HUDEP-2 (cell line): ENCODE results near the gene ARRB1.

Experiments
- DNase-seq, 76 experiments: peaks; one replicate each; lab custom pipeline; 2025; ENCODE audit not compliant: unreplicated experiment in 76 of 76; lab: John Stamatoyannopoulos, UW

Gene ARRB1

DNA sequence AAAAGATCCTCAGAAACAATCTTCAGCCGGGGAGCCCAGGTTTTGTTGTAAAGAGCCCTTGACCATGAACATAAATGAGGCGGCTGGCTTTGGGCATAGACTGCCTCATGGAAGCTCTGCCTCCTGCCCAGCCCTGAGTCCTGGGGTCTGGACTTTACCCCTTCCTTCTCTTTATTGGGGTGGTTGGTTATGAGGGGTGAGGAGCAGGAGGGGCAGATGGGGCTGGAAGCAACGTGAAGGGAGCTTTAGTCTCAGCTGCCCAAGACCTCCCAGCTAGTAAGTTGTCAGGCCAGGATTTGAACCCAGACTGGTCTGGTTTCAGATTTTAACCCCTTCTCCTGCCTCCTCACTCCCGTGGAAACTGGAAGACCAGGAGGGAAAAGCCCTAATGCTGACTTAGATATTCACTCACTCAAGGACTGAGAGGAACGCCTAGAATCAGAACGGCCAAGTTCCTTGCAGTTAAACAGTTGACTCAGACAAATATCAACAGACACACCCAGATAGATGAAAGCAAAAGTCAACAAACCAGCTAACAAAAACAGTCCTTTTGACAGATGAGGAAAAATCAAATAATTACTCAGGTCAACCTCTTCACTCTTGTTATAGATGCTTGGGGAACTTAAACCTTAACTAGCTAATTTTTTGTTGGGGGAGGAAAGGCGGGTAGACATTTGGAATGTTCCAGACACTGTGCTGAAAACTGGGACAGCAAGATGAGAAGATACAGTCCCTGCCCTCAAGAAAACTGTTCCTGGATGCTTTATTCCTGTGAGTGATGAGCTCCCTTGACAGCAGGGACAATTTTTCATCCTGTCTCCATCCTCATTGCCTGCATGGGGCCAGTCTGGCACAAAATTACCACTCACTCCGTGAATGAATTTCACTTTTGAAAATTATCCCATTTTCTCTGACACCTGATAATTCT, 20.8 kb upstream of the ARRB1 start:
- DNase-seq = no peak

DNA sequence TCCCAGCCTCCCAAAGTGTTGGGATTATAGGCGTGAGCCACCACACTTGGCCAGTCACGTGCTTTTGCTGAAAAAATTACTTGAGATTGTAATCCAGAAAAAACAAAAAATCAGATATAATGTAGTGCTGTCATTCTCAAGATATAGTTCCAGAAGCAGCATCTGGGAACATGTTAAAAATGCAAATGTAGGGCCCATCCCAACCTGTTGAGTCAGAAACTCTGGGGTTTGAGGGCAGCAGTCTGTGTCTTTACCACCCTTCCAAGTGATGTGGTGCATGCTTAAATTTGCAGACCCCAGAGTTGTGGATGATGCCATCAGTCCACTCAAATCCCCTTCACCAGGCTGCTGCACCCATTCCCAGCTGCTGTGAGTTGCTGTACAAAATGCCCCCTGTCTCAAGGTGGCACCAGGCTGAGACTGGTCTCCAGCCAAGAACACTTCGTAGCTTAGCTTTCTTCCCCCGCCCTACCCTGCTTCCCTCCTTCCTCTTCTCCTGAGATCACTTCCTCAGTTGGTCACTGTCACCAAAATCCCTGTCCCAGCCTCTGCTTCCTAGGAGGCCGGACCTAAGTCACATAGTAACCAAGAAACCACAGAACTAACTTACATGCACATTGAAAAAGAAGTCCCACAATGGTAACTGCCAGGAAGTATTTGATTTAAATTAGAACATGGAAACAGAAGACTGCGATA, 18.2 kb upstream of the ARRB1 start:
- DNase-seq = no peak

- peak in 8 of 76 experiments; percentile 23 to 73 (median 29) for DNase-seq
Observed at GRCh38 chr11:75366826-75367225, 15.4 kb upstream of the ARRB1 start.

- DNase-seq = no peak
Observed at GRCh38 chr11:75365711-75366181, 14.3 kb upstream of the ARRB1 start.

- DNase-seq = peak in 1 of 76 experiments; percentile 38
Observed at GRCh38 chr11:75362285-75362684, 10.8 kb upstream of the ARRB1 start.

- DNase-seq = no peak
Observed at GRCh38 chr11:75356613-75357012, 5.2 kb upstream of the ARRB1 start.

GRCh38 chr11:75355051-75355450, 3.6 kb upstream of the ARRB1 start:
- no peak for DNase-seq

- no peak for DNase-seq
Observed at GRCh38 chr11:75352588-75353206, 1.2 kb upstream of the ARRB1 start.

DNA sequence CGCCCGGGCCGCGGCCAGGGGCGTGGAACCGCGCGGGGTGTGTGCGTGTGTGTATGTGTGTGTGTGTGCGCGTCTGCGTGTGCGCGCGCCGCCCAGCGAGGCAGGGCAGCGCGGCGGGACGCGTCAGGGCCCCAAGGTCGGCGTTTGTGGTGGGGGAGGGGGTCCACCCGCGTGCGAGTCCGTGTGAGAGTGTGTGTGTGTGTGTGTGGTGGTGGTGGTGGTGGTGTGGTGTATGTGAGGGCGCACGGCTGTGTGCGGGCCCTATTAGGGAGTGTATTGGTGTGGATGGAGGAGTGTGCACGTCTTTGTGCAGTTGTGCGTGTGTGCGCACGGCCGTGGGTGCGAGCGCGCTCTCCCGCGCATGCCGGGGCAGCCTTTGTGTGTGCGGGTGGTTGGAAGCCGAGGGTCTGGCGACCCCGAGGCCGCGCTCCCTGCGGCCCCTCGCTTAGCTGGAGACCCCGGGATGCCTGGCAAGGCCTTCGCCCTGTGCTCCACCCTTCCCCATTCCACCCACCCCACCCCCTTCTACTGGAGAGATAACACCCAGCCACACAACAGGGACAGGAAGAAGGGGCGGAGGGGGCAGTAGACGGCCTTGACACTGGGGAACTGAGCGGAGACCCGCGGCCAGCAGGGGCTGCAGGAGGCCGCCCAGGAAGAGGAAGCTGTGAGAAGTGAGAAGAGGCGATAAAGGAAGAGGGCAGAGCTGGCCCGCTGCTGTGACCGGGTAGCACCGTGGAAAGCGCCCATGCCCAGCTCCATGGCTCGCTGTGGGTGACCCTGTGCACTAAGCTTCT, 528 bp upstream of the ARRB1 start:
- peak in 54 of 76 experiments; percentile 17 to 74 (median 52) for DNase-seq

DNA sequence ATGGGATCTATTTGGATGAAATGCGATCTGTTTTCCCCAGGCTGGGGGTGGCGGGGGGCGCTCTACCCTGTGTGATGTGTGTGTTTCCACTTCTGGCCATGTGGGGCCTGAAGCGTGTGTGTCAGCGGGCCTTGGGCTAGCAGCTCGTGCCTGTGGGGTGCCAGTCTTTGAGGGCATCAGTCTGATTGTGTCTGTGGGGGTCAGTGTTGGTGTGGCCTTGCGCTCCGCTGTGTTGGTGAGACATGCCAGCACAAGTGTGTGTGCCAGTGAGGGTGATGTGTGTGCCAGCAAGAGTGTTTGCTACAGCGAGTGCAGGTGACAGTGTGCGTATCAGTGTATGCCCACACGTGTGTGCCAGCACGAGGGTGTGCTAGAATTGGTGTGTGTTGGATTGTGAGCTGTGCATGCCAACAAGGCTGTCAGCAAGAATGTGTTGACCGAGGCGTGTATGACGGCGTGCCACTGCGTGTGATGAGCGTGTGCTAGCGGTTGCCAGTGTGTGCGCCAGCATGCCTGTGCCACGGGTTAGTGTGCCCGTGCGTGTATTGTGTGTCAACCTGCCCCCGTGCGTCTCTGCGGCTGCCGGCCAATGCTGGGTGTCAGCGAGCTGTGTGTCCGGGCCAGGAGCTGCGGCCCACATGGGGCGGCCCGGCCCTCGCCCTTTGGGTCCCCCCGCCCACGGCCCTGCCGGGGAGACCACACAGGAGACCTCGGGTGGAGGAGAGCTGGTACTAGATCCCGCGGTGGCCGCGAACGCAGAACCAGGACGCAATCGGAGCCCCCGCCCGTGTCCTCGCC, 519 bp downstream of the ARRB1 start:
- peak in 9 of 76 experiments; percentile 10 to 36 (median 26) for DNase-seq

DNA sequence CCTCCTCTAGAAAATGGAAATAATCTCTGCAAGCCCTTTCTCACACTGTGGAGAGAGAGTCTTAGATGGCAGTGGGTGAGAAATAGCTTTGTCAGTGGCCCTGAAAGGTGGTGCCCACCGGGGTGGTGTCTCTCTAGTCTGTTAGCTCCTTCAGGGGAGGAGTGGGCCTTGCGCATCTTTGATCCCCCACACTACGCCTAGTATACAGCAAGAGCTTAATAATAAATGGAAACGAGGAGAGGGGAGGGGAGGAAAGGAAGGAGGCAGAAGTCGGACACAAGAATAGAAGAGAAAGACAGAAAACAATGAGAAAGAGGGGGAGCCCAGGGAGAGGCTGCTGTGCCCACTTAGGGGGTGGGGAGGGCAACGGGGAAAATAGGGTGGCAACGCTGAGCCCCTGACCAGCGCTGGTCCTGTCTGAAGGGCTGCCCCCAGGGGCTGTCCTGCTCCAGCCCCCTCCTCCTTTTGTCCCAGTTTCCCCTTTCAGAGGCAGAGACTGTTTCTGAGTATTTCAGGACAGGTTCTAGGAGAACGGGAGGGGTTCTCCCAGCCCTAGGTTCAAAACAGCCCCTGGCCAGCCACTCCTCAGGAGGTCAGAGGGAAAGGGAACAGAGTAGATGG, 1.2 kb downstream of the ARRB1 start:
- DNase-seq = no peak

DNA sequence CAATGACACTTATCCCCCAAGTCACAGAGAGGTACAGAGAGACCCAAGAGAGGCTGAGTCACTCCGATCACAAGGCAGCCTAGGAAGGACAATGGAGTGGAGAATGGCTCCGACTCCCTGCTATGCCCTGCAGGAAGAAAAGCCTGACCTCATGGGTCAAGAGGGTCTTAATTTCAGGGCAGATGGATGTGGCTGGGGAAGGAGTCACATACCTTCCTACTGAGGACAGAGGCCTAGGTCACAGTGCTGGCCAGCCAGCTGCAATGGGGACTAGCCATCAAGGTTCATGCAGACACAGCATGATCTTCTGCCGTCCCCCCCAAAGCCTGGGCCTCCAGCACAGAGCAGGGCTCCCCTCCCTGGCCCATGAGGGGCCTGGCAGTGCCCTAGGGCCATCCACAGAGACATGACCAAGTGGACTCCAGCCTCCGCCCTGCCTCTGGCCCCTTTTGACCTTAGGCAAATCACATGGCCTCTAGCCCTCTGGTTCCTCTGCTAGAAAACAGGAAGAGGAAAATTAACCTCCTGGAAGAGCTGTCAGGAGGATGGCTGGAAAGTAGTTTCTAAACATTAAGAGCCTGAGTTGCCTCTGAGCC, 1.8 kb downstream of the ARRB1 start:
- no peak for DNase-seq

- peak in 2 of 76 experiments; percentile 15 to 16 for DNase-seq
Observed at GRCh38 chr11:75347781-75348566, 3.5 kb downstream of the ARRB1 start.

DNA sequence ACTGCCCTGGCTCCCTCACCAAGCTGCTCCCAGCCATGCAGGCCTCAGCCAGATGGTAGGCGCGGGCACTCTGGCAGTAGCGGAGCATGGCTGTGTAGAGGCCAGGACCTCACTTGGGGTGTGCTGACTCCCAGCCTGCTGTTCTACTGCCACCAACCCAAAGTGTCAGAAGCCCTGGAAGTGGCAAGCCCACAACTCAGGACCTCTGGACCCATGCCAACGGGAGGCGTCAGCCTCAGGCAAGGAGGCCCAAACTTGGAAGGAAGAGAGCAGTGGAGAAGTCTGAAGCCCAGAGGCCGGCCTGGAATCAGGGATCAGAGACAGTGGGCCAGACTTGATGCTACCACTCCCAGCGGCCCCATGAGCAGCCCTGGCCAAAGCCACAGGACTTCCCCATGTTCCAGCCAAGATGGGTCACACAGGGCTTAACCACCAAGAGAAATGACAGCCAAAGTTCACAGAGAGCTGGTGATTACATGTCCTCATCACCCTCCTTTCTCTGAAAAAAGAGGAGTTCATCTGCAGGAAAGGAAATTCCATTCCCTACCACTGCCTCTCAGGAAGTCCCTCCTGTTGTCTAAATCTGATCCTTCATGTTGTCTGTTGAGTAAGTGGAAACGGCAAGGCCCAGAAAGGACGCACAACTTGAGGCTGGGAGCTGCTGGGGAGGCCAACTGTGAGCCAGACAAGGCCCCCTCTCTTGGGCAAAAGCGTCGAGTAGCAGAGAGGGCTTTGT, 4.4 kb downstream of the ARRB1 start:
- DNase-seq = no peak

GRCh38 chr11:75346296-75346695, 5.2 kb downstream of the ARRB1 start:
- no peak for DNase-seq

GRCh38 chr11:75345455-75346160, 5.9 kb downstream of the ARRB1 start:
- no peak for DNase-seq
